B cell (primary cell): ENCODE results near the gene NOS1AP.

Experiments
- EZH2 ChIP-seq: IDR thresholded peaks from 2 replicates; pipeline ENCODE4 v1.6.1; 2012; ENCODE audit warnings: borderline replicate concordance, low read depth, mild to moderate bottlenecking, moderate library complexity, low read length; ENCODE audit not compliant: insufficient read depth, poor library complexity, severe bottlenecking
- TF ChIP-seq, protein P1 (sequence below): fragments of 200-600 bp; IDR thresholded peaks from one replicate; pipeline ENCODE4 v1.8.0; 2022; ENCODE audit warnings: antibody characterized with exemption, mild to moderate bottlenecking

DNA sequence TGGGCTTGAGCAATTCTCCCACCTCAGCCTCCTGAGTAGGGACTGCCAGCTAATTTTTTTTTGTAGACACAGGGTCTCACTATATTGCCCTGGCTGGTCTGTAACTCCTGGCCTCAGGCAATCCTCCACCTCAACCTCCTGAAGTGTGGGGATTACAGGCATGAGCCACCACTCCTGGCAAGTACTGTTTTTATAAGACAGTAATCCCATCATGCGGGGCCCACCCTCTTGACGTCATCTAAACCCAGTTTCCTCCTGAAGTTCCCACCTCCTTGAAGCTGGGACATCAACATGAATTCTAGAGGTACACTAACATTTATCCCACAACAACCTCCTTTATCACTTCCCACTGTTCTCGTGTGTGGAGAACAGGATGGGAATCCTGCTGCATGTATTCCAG is 202.5 kb downstream of the NOS1AP start:
- TF ChIP-seq EZH2, result no peak
- TF ChIP-seq, protein P1, sequence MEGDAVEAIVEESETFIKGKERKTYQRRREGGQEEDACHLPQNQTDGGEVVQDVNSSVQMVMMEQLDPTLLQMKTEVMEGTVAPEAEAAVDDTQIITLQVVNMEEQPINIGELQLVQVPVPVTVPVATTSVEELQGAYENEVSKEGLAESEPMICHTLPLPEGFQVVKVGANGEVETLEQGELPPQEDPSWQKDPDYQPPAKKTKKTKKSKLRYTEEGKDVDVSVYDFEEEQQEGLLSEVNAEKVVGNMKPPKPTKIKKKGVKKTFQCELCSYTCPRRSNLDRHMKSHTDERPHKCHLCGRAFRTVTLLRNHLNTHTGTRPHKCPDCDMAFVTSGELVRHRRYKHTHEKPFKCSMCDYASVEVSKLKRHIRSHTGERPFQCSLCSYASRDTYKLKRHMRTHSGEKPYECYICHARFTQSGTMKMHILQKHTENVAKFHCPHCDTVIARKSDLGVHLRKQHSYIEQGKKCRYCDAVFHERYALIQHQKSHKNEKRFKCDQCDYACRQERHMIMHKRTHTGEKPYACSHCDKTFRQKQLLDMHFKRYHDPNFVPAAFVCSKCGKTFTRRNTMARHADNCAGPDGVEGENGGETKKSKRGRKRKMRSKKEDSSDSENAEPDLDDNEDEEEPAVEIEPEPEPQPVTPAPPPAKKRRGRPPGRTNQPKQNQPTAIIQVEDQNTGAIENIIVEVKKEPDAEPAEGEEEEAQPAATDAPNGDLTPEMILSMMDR, result no peak
